ENCODE results near the gene MOB3C.

DNA sequence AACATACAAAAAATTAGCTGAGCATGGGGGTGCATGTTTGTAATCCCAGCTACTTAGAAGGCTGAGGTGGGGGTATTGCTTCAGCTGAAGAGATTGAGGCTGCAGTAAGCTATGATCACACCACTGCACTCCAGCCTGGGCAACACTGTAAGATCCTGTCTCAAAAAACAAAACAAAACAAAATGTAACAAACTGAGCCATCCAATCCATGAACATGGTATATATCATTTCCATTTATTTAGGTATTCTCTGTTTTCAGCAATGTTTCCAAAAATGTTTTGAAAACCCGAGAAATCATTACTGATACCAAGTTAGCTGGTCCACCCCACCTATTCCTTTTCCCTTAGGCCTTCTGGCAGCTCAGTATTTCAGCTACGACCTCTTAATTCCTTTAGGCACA lies 33.2 kb upstream of the MOB3C start:
- TF ChIP-seq, protein P1, sequence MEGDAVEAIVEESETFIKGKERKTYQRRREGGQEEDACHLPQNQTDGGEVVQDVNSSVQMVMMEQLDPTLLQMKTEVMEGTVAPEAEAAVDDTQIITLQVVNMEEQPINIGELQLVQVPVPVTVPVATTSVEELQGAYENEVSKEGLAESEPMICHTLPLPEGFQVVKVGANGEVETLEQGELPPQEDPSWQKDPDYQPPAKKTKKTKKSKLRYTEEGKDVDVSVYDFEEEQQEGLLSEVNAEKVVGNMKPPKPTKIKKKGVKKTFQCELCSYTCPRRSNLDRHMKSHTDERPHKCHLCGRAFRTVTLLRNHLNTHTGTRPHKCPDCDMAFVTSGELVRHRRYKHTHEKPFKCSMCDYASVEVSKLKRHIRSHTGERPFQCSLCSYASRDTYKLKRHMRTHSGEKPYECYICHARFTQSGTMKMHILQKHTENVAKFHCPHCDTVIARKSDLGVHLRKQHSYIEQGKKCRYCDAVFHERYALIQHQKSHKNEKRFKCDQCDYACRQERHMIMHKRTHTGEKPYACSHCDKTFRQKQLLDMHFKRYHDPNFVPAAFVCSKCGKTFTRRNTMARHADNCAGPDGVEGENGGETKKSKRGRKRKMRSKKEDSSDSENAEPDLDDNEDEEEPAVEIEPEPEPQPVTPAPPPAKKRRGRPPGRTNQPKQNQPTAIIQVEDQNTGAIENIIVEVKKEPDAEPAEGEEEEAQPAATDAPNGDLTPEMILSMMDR (IDR thresholded peaks at IDR 0.05) = no peak
- no peak for TF ChIP-seq POLR2A (IDR thresholded peaks at IDR 0.05)
- TF ChIP-seq POLR2AphosphoS5 (IDR thresholded peaks at IDR 0.05; ENCODE audit: insufficient read depth in 1 of 2, low read depth in 1 of 2) = no peak

Measured in vagina (tissue), 2 donors.